ENCODE data around the gene ADGRL2. TPM values are rescaled to one million over a fixed set of nuclear protein-coding genes. Genes with fewer than 3 reads are reported as not detected.
A peak's percentile ranks its signal among the peaks of the same experiment; 100 is the strongest.

ADGRL2 gene
- total RNA-seq, 1 donor from 2014 or later: 126 TPM

GRCh38 chr1:81887421-81888144 lies 86.8 kb downstream of the ADGRL2 start:
- H3K27me3 ChIP-seq (ENCODE audit: insufficient read depth, low read length): no peaks in the 10 kb centered on the region
- H3K4me1 ChIP-seq (ENCODE audit: insufficient read depth, low read length): no peaks in the 10 kb centered on the region
- Mint-ChIP-seq H3K4me3 (ENCODE audit: unreplicated experiment) (no peak overlapping the region), H3K27ac (ENCODE audit: unreplicated experiment) (peak overlapping the region; percentile 12), H3K9me3 (ENCODE audit: unreplicated experiment) (no peaks in the 10 kb centered on the region), H3K36me3 (ENCODE audit: low read depth, unreplicated experiment) (peaks cover 2% of the 10 kb centered on the region), H3K27me3 (ENCODE audit: low read depth, unreplicated experiment) (no peaks in the 10 kb centered on the region), H3K4me1 (ENCODE audit: low read depth, unreplicated experiment) (peaks cover 21% of the 10 kb centered on the region)
- no peaks in the 10 kb centered on the region for H3K79me2 ChIP-seq (ENCODE audit: insufficient read depth, low read length)
- DNase-seq (ENCODE audit: low read depth) (no peak), FAIRE-seq (no peak)
- no peaks in the 10 kb centered on the region for H3K9me3 ChIP-seq (ENCODE audit: insufficient read depth, low read depth, low read length)
- TF ChIP-seq EZH2 (IDR thresholded peaks at IDR 0.05; ENCODE audit: insufficient read depth, low read length) (no peak), CTCF (IDR thresholded peaks at IDR 0.05; ENCODE audit: insufficient read depth, low read depth, low read length) (no peak)
- no peaks in the 10 kb centered on the region for H3K36me3 ChIP-seq (ENCODE audit: insufficient read depth, low read length)
- no peak overlapping the region for H3K27ac ChIP-seq (ENCODE audit: low read depth, low read length)
- no peak overlapping the region for H3K9ac ChIP-seq (ENCODE audit: low read length)
- H3K4me2 ChIP-seq (ENCODE audit: low read length): no peak overlapping the region
- H4K20me1 ChIP-seq (ENCODE audit: insufficient read depth, low read length): no peaks in the 10 kb centered on the region
- no peak overlapping the region for H3K4me3 ChIP-seq (ENCODE audit: insufficient read depth, low read depth, low read length)
- no peak overlapping the region for H2AFZ ChIP-seq (ENCODE audit: low read depth, low read length)

GRCh38 chr1:81889166-81889565 lies 88.4 kb downstream of the ADGRL2 start:
- Histone ChIP-seq H4K20me1 (ENCODE audit: insufficient read depth, low read length) (no peaks in the 10 kb centered on the region), H3K27me3 (ENCODE audit: insufficient read depth, low read length) (no peaks in the 10 kb centered on the region), H3K36me3 (ENCODE audit: insufficient read depth, low read length) (no peaks in the 10 kb centered on the region), H3K9me3 (ENCODE audit: insufficient read depth, low read depth, low read length) (no peaks in the 10 kb centered on the region), H3K4me2 (ENCODE audit: low read length) (no peak overlapping the region), H3K4me1 (ENCODE audit: insufficient read depth, low read length) (no peaks in the 10 kb centered on the region), H3K4me3 (ENCODE audit: insufficient read depth, low read depth, low read length) (no peak overlapping the region), H3K27ac (ENCODE audit: low read depth, low read length) (no peak overlapping the region), H3K79me2 (ENCODE audit: insufficient read depth, low read length) (no peaks in the 10 kb centered on the region), H3K9ac (ENCODE audit: low read length) (no peak overlapping the region), H2AFZ (ENCODE audit: low read depth, low read length) (no peak overlapping the region)
- TF ChIP-seq CTCF (IDR thresholded peaks at IDR 0.05; ENCODE audit: insufficient read depth, low read depth, low read length) (no peak), EZH2 (IDR thresholded peaks at IDR 0.05; ENCODE audit: insufficient read depth, low read length) (no peak)
- Mint-ChIP-seq H3K4me3 (ENCODE audit: unreplicated experiment) (no peak overlapping the region), H3K27me3 (ENCODE audit: low read depth, unreplicated experiment) (no peaks in the 10 kb centered on the region), H3K4me1 (ENCODE audit: low read depth, unreplicated experiment) (peaks cover 28% of the 10 kb centered on the region), H3K27ac (ENCODE audit: unreplicated experiment) (peak overlapping the region; percentile 0), H3K9me3 (ENCODE audit: unreplicated experiment) (no peaks in the 10 kb centered on the region), H3K36me3 (ENCODE audit: low read depth, unreplicated experiment) (peaks cover 2% of the 10 kb centered on the region)
- DNase-seq (ENCODE audit: low read depth): no peak
- no peak for FAIRE-seq

GRCh38 chr1:81894867-81895266 lies 94.1 kb downstream of the ADGRL2 start:
- H3K27ac ChIP-seq (ENCODE audit: low read depth, low read length): no peak overlapping the region
- H3K4me1 ChIP-seq (ENCODE audit: insufficient read depth, low read length): no peaks in the 10 kb centered on the region
- Mint-ChIP-seq H3K4me1 (ENCODE audit: low read depth, unreplicated experiment) (peaks cover 22% of the 10 kb centered on the region), H3K27me3 (ENCODE audit: low read depth, unreplicated experiment) (no peaks in the 10 kb centered on the region), H3K4me3 (ENCODE audit: unreplicated experiment) (no peak overlapping the region), H3K36me3 (ENCODE audit: low read depth, unreplicated experiment) (peaks cover 2% of the 10 kb centered on the region), H3K9me3 (ENCODE audit: unreplicated experiment) (no peaks in the 10 kb centered on the region), H3K27ac (ENCODE audit: unreplicated experiment) (no peak overlapping the region)
- H3K36me3 ChIP-seq (ENCODE audit: insufficient read depth, low read length): no peaks in the 10 kb centered on the region
- H3K79me2 ChIP-seq (ENCODE audit: insufficient read depth, low read length): no peaks in the 10 kb centered on the region
- no peaks in the 10 kb centered on the region for H3K27me3 ChIP-seq (ENCODE audit: insufficient read depth, low read length)
- no peak overlapping the region for H3K4me2 ChIP-seq (ENCODE audit: low read length)
- DNase-seq (ENCODE audit: low read depth): peak; percentile 29
- H3K4me3 ChIP-seq (ENCODE audit: insufficient read depth, low read depth, low read length): no peak overlapping the region
- H3K9ac ChIP-seq (ENCODE audit: low read length): no peak overlapping the region
- no peak for FAIRE-seq
- H3K9me3 ChIP-seq (ENCODE audit: insufficient read depth, low read depth, low read length): no peaks in the 10 kb centered on the region
- no peaks in the 10 kb centered on the region for H4K20me1 ChIP-seq (ENCODE audit: insufficient read depth, low read length)
- TF ChIP-seq CTCF (IDR thresholded peaks at IDR 0.05; ENCODE audit: insufficient read depth, low read depth, low read length) (no peak), EZH2 (IDR thresholded peaks at IDR 0.05; ENCODE audit: insufficient read depth, low read length) (no peak)
- no peak overlapping the region for H2AFZ ChIP-seq (ENCODE audit: low read depth, low read length)

Measured in astrocyte (in vitro differentiated cells and primary cell).